GM21360 (cell line): ENCODE measurements around the gene MAGI1.

ENCODE experiments used
- ATAC-seq: cut with Tn5 transposase; IDR thresholded peaks from one replicate; pipeline ENCODE4 v1.9.1; 2021; ENCODE audit warnings: mild to moderate bottlenecking, moderate library complexity; ENCODE audit not compliant: unreplicated experiment

MAGI1 gene

GRCh38 chr3:65777050-65777449 lies 261.7 kb downstream of the MAGI1 start:
- ATAC-seq = no peak

GRCh38 chr3:65776494-65776893 lies 262.2 kb downstream of the MAGI1 start:
- no peak for ATAC-seq

- ATAC-seq = no peak
These were observed 262.6 kb downstream of the MAGI1 start for GRCh38 chr3:65776081-65776480.

GRCh38 chr3:65772758-65773157 lies 266.0 kb downstream of the MAGI1 start:
- ATAC-seq = no peak

GRCh38 chr3:65767551-65767950 lies 271.2 kb downstream of the MAGI1 start:
- ATAC-seq = no peak

- ATAC-seq = no peak
These were observed 276.5 kb downstream of the MAGI1 start for GRCh38 chr3:65762235-65762580.

- ATAC-seq = no peak
These were observed 277.1 kb downstream of the MAGI1 start for GRCh38 chr3:65761446-65762234.

- no peak for ATAC-seq
These were observed 279.7 kb downstream of the MAGI1 start for GRCh38 chr3:65758876-65759598.

- ATAC-seq = no peak
These were observed 280.3 kb downstream of the MAGI1 start for GRCh38 chr3:65758438-65758837.

- no peak for ATAC-seq
These were observed 286.1 kb downstream of the MAGI1 start for GRCh38 chr3:65752636-65753035.

GRCh38 chr3:65751123-65751700 lies 287.5 kb downstream of the MAGI1 start:
- peak; percentile 85 for ATAC-seq

GRCh38 chr3:65749066-65749465 lies 289.7 kb downstream of the MAGI1 start:
- no peak for ATAC-seq

- no peak for ATAC-seq
These were observed 290.4 kb downstream of the MAGI1 start for GRCh38 chr3:65748326-65748725.

GRCh38 chr3:65746848-65747247 lies 291.9 kb downstream of the MAGI1 start:
- no peak for ATAC-seq

GRCh38 chr3:65745306-65745705 lies 293.4 kb downstream of the MAGI1 start:
- ATAC-seq = no peak

GRCh38 chr3:65742914-65743313 lies 295.8 kb downstream of the MAGI1 start:
- no peak for ATAC-seq

- no peak for ATAC-seq
These were observed 297.2 kb downstream of the MAGI1 start for GRCh38 chr3:65741540-65741939.

GRCh38 chr3:65739901-65740541 lies 298.7 kb downstream of the MAGI1 start:
- ATAC-seq = no peak

GRCh38 chr3:65734792-65735191 lies 303.9 kb downstream of the MAGI1 start:
- no peak for ATAC-seq

- ATAC-seq = no peak
These were observed 304.3 kb downstream of the MAGI1 start for GRCh38 chr3:65734382-65734781.

- no peak for ATAC-seq
These were observed 305.3 kb downstream of the MAGI1 start for GRCh38 chr3:65733459-65733858.
